GM12874 (cell line): Measurements from ENCODE around the gene STIMATE.
A peak's percentile ranks its signal among the peaks of the same experiment; 100 is the strongest.

Experiments used
- TF ChIP-seq, protein P1 (sequence below): IDR thresholded peaks from 2 replicates; pipeline ENCODE4 v1.5.1; 2011; ENCODE audit warnings: low read depth, mild to moderate bottlenecking, control low read depth, low read length, moderate library complexity; ENCODE audit not compliant: insufficient read depth

Gene STIMATE

DNA sequence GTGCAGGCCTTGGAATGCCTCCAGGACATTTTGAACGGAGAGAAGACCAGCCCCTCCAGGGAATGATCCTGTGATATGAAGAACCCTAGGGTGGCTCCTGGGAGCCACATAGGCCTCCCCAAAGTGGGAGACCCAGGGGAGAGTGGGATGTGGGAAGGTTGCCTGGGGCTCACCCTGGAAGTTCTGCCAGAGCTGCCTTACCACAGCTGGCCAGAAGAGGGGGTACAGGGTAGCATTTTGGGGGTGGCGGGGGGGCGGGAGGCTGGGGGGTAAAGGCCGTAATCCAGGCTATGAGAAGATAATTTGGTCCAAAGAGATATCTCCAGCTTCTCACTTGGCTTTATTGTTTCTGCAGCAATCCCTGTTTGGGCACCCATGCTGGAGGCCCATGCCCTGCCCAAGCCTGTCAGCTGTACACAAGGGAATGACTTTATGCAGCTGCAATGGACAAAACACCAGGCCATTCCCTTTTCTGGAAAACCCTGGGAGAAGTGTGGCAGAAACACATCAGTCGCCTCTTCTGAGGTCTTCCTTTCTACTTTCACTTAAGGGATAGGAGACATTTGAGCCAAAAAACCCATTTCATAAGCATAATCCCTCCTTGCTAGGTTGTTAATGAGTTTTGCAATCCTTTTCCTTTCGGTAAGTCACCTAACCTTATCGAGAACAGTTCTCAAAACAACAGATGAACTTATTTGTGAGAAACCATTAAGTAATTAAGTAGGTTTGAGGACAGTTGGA, 51.5 kb downstream of the STIMATE start:
- TF ChIP-seq, protein P1, sequence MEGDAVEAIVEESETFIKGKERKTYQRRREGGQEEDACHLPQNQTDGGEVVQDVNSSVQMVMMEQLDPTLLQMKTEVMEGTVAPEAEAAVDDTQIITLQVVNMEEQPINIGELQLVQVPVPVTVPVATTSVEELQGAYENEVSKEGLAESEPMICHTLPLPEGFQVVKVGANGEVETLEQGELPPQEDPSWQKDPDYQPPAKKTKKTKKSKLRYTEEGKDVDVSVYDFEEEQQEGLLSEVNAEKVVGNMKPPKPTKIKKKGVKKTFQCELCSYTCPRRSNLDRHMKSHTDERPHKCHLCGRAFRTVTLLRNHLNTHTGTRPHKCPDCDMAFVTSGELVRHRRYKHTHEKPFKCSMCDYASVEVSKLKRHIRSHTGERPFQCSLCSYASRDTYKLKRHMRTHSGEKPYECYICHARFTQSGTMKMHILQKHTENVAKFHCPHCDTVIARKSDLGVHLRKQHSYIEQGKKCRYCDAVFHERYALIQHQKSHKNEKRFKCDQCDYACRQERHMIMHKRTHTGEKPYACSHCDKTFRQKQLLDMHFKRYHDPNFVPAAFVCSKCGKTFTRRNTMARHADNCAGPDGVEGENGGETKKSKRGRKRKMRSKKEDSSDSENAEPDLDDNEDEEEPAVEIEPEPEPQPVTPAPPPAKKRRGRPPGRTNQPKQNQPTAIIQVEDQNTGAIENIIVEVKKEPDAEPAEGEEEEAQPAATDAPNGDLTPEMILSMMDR: peak; percentile 63; the same call in 1 of the 2 replicates

DNA sequence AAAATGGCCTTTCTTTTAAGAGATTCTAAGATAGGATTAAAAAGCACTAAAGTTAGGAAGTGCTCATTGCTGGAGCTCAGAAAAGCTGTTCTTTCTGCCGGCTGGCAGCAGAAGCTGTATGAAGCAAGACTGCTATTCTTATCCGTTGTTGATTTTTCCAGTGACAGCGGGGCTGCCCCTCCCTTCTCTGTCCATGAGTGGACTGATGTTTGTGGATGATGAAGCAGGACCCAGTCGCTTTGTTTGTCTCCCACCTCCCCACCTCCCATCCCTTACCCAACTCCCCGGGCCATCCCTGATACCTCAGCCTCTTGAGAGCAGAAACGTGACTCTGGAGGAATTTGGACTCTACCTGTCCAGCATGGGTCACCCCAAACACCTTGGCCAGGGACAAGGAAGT, 52.2 kb downstream of the STIMATE start:
- TF ChIP-seq, protein P1: no peak

DNA sequence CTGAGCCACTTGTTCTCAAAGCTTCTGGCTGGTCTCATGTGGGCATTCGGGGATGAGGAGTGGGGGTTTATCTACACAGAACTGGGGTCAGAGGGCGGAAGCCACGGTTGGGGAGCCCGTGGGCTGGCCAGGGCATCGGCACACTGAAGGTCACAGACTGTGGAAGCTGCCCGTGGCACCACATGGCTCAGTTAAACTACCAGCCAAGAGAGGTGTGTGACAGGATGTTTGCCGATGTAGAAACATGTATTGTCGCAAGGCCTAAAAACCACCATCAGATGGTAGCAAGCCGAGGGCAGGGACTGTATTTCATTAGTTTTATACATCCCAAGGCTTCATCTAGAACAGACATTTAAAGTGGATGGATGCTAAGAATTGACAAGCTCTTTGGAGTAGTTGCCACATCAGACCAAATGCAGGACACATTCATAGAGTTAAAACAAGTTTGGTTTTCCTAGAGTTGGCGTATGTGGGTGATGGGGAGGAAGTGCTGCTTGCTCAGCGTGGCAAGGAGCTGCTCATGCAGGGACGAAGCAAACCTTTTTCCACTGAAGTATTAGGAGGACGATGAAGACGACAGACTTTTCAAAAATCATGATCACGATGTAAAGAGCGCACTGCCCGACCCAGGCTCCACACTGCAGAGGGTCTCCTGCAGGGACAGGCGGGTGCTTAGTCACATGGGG, 52.9 kb downstream of the STIMATE start:
- TF ChIP-seq, protein P1: no peak

DNA sequence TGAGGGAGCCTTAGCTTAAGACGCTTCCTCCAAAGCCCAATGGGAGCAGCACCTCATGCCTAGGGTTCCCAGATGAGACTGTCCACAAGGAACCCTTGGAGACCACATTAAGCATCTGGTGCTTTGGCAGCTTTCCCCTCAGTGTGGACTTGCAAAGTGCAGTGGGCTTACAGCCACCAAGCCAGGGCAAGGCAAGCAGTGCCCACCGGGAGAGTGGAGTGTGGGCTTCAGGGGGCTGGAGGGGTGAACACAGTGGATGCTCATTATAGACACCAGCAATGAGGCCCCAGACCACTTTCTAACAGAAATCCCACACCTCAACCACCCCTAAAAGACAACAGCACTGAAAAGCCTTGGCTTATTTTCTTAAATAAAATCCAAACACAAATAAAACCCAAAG, 53.5 kb downstream of the STIMATE start:
- TF ChIP-seq, protein P1: no peak

DNA sequence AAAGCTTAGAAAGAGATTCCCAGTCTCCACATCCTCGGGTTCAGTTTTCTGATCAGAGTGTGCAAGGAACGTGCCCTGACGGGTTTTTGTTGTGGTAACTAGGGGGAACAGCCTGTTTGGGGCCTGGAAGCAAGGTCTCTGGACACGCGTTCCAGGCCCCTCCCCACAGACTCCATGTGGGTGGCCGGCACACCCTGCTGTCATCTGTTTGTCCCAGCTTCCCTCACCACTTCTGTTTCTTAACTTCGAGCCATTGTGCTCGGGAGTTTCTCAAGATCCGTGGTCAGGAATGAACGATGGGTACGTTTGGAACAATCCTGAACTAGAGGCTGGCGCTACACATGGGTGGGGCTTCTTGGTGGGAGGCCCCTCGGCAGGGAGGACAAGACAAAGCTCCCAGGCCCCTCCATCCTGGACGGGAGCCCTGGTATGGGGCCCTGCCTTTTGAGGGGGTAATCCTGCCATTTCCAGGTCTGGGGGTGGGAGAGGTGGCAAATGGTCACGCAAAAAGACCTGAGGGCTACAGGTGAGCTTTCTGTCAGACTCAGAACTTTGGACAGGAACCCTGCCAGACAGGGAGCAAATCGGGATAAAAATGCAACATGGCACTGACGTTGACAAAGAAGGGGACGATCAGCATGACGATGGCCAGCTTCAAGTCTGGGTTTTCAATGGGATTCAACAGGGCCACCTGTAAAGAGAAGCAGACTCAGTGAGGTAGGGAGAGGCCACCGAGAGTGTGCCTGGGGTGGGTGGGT, 54.1 kb downstream of the STIMATE start:
- TF ChIP-seq, protein P1: no peak

DNA sequence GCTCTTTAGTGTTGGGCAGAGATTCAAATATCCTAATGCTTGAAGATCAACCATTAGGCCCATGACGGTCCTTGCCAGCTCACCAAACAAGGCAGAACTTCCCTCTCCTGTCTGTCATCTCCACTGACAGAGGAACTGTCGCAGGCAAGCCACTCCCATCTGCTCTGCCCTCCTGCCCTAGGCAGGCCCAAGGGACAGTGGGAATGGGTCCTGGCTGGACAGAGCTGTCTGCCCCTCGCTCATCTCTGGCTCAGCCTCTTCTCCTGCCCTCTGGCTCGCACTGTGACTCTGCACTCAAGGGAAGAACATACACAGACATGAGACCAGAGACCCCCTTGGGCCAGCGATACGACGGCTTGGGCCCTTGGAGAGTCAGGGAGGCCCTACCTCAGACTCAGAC, 54.9 kb downstream of the STIMATE start:
- TF ChIP-seq, protein P1: no peak

DNA sequence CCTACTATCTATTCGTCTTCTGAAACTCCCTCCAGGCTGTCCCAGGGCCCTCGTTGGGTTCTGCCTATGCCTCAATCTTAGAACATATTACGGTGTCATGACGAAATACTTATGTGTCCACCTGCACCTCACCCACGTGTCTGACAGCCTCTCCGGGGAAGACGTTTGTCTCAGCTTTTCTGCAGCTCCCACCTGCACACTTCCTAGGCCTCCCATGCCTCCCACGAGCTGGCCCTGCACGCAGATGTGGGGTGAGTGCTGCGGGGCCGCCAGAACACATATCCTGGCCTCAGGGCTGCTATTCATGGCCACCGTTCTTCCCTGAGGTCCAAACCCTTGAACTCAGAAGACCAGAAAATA, 55.4 kb downstream of the STIMATE start:
- TF ChIP-seq, protein P1: no peak
